CD14-positive monocyte (primary cell): ENCODE measurements around the gene SPNS1. TPM values are rescaled to one million over a fixed set of nuclear protein-coding genes. Genes with fewer than 3 reads are reported as not detected.

Experiments
- DNase-seq, 3 donors: peaks; one replicate each; pipeline ENCODE4 v3.0.0-alpha.2; 2011 to 2022
- H2AFZ ChIP-seq: 2 replicates; pipeline ENCODE4 v1.6.0; 2012; ENCODE audit warnings: mild to moderate bottlenecking, low read depth, low read length, inconsistent platforms; ENCODE audit not compliant: insufficient read depth, poor library complexity, severe bottlenecking
- H3K27ac ChIP-seq, 2 donors: 1 replicate in 1 of 2; 2 replicates in 1 of 2; pipeline ENCODE4 v1.5.1; 2012 to 2013; ENCODE audit warnings: low read length in 2 of 2, control low read depth in 1 of 2, inconsistent platforms in 1 of 2, low read depth in 1 of 2, mild to moderate bottlenecking in 1 of 2
- H3K27me3 ChIP-seq, 2 donors: one replicate each; pipeline versions ENCODE4 v1.6.0 to v1.6.1; 2011 to 2013; ENCODE audit warnings: low read length in 2 of 2; ENCODE audit not compliant: control insufficient read depth in 2 of 2, insufficient read depth in 2 of 2
- H3K36me3 ChIP-seq, 2 donors: replicated peaks in 1 of 2; 1 replicate in 1 of 2; 2 replicates in 1 of 2; pipeline versions ENCODE4 v1.5.1 to v1.6.1; 2012 to 2013; ENCODE audit warnings: low read length in 2 of 2, control low read depth in 1 of 2, inconsistent platforms in 1 of 2, mild to moderate bottlenecking in 1 of 2; ENCODE audit not compliant: insufficient read depth in 2 of 2, control insufficient read depth in 1 of 2
- H3K4me1 ChIP-seq, 2 donors: 1 replicate in 1 of 2; 2 replicates in 1 of 2; pipeline versions ENCODE4 v1.5.1 to v1.6.1; 2012 to 2013; ENCODE audit warnings: low read length in 2 of 2, control low read depth in 1 of 2, inconsistent platforms in 1 of 2, mild to moderate bottlenecking in 1 of 2, moderate library complexity in 1 of 2; ENCODE audit not compliant: insufficient read depth in 2 of 2, control insufficient read depth in 1 of 2
- H3K4me2 ChIP-seq: replicated peaks from 2 replicates; pipeline ENCODE3; 2012; ENCODE audit warnings: low read length, moderate library complexity, mild to moderate bottlenecking; ENCODE audit not compliant: poor library complexity, severe bottlenecking; ENCODE audit errors: extremely low read depth
- H3K4me3 ChIP-seq, 3 experiments: fragments of 200-600 bp in 1 of 3; sonication (generic) in 1 of 3; replicated peaks in 1 of 3; 1 replicate in 2 of 3; 2 replicates in 1 of 3; pipeline ENCODE4 v1.5.1; 2011 to 2013; ENCODE audit warnings: low read length in 3 of 3, mild to moderate bottlenecking in 3 of 3, control low read depth in 2 of 3, low read depth in 2 of 3, inconsistent platforms in 1 of 3, moderate library complexity in 1 of 3
- H3K79me2 ChIP-seq: 2 replicates; pipeline ENCODE4 v1.6.0; 2012; ENCODE audit warnings: mild to moderate bottlenecking, control low read depth, inconsistent platforms, low read length, moderate library complexity; ENCODE audit not compliant: insufficient read depth
- H3K9ac ChIP-seq: 2 replicates; pipeline ENCODE4 v1.6.0; 2017; ENCODE audit warnings: low read length, mild to moderate bottlenecking; ENCODE audit not compliant: insufficient read depth, poor library complexity, severe bottlenecking
- H3K9me3 ChIP-seq, 2 donors: replicated peaks in 1 of 2; 1 replicate in 1 of 2; 2 replicates in 1 of 2; pipeline versions ENCODE4 v1.5.1 to v1.6.1; 2012 to 2013; ENCODE audit warnings: low read length in 2 of 2, control low read depth in 1 of 2; ENCODE audit not compliant: control insufficient read depth in 1 of 2, insufficient read depth in 1 of 2
- H4K20me1 ChIP-seq: 2 replicates; pipeline ENCODE4 v1.6.0; 2012; ENCODE audit warnings: mild to moderate bottlenecking, low read length, control low read depth, moderate library complexity; ENCODE audit not compliant: insufficient read depth
- H3K27ac Mint-ChIP-seq, 7 donors: one replicate each; pipeline ENCODE4 v1.8.0; 2020; ENCODE audit warnings: mild to moderate bottlenecking in 7 of 7, mixed read lengths in 7 of 7, moderate library complexity in 6 of 7, inconsistent platforms in 2 of 7
- H3K27me3 Mint-ChIP-seq, 3 donors: one replicate each; pipeline ENCODE4 v1.8.0; 2021 to 2022; ENCODE audit warnings: low read depth in 3 of 3, mild to moderate bottlenecking in 3 of 3, mixed read lengths in 3 of 3, moderate library complexity in 3 of 3, inconsistent platforms in 1 of 3
- H3K36me3 Mint-ChIP-seq, 2 donors: one replicate each; pipeline ENCODE4 v1.8.0; 2020; ENCODE audit warnings: mixed read lengths in 2 of 2, inconsistent platforms in 1 of 2, mild to moderate bottlenecking in 1 of 2
- H3K4me1 Mint-ChIP-seq: one replicate; pipeline ENCODE4 v1.8.0; 2020; ENCODE audit warnings: mild to moderate bottlenecking, mixed read lengths
- H3K4me3 Mint-ChIP-seq, 2 donors: one replicate each; pipeline ENCODE4 v1.8.0; 2020; ENCODE audit warnings: mild to moderate bottlenecking in 2 of 2, mixed read lengths in 2 of 2, moderate library complexity in 1 of 2
- H3K9me3 Mint-ChIP-seq, 7 donors: one replicate each; pipeline ENCODE4 v1.8.0; 2020 to 2022; ENCODE audit warnings: mixed read lengths in 7 of 7, mild to moderate bottlenecking in 6 of 7, moderate library complexity in 6 of 7, inconsistent platforms in 2 of 7
- CTCF ChIP-seq: fragments of 200-600 bp; IDR thresholded peaks from one replicate; pipeline ENCODE4 v1.8.0; 2022; ENCODE audit warnings: antibody characterized with exemption, mild to moderate bottlenecking
- WGBS: methylation state at CpG from one replicate; pipeline ENCODE4 v1.1.5; 2013; ENCODE audit warnings: missing lambda C conversion rate; ENCODE audit not compliant: insufficient coverage; 5-methylcytosine and 5-hydroxymethylcytosine counted together
- intact Hi-C, 2 donors: fragments of 100-400 bp; cut with micrococcal nuclease; formaldehyde crosslinking; loops; one replicate each; pipeline versions ENCODE4 v1.15.0 to v1.15.1; 2023
- polyA plus RNA-seq, 3 donors: library from polyadenylated mRNA; depleted of rRNA in 1 of 3; unstranded in 2 of 3; stranded (reverse) in 1 of 3; fragments of 300-500 nt in 2 of 3; fragments of >200 nt in 1 of 3; fragmentation: Illumina TruSeq in 2 of 3; gene quantifications; 1 replicate in 2 of 3; 2 replicates in 1 of 3; pipeline ENCODE4 v1.2.3, GENCODE V29; 2012 to 2021

The SPNS1 gene
- polyA plus RNA-seq, 3 donors: 93.4 to 104 (median 97.2) TPM

GRCh38 chr16:28989363-28989762 is 14.8 kb downstream of the SPNS1 start:
- WGBS: 99% methylated on average over 14 of the region's 14 CpGs
- Histone ChIP-seq H4K20me1 (peaks cover under 1% of the 10 kb centered on the region), H3K4me2 (no peak overlapping the region), H3K27me3 (peaks cover 0 to 4% of the 10 kb centered on the region in 2 donors), H3K9me3 (peaks cover 0 to 12% of the 10 kb centered on the region in 2 donors), H2AFZ (no peak overlapping the region), H3K36me3 (peaks cover 37 to 54% of the 10 kb centered on the region in 2 donors), H3K27ac (no peak overlapping the region), H3K4me3 (no peak overlapping the region), H3K79me2 (no peaks in the 10 kb centered on the region), H3K9ac (no peak overlapping the region), H3K4me1 (peaks cover 11 to 13% of the 10 kb centered on the region in 2 donors)
- peaks cover 7 to 12% (median 7%) of the 10 kb centered on the region in 3 donors for H3K27me3 Mint-ChIP-seq
- no peak for TF ChIP-seq CTCF
- intact Hi-C loops: no loop called here
- no peak overlapping the region for H3K4me3 Mint-ChIP-seq
- peaks cover 9 to 20% (median 14%) of the 10 kb centered on the region in 7 donors for H3K9me3 Mint-ChIP-seq
- DNase-seq: no peak
- H3K4me1 Mint-ChIP-seq: peaks cover 7% of the 10 kb centered on the region
- H3K36me3 Mint-ChIP-seq: peaks cover 50 to 61% of the 10 kb centered on the region in 2 donors
- peak overlapping the region in 4 of 7 donors; percentile 44 to 79 (median 56) for H3K27ac Mint-ChIP-seq

- H3K27me3 ChIP-seq: peaks cover 0 to under 1% of the 10 kb centered on the region in 2 donors
- H3K36me3 Mint-ChIP-seq: peaks cover 46 to 56% of the 10 kb centered on the region in 2 donors
- H3K4me1 ChIP-seq: peaks cover under 1 to 2% of the 10 kb centered on the region in 2 donors
- no peak for DNase-seq
- H3K27me3 Mint-ChIP-seq: peaks cover 3 to 11% (median 7%) of the 10 kb centered on the region in 3 donors
- intact Hi-C loops: no loop called here
- WGBS: 98% methylated on average over 5 of the region's 11 CpGs
- H3K27ac Mint-ChIP-seq: peak overlapping the region in 1 of 7 donors; percentile 31
- no peak overlapping the region for H3K9ac ChIP-seq
- peaks cover 0 to 12% of the 10 kb centered on the region in 2 donors for H3K9me3 ChIP-seq
- H3K9me3 Mint-ChIP-seq: peaks cover 9 to 20% (median 14%) of the 10 kb centered on the region in 7 donors
- H3K4me3 ChIP-seq: no peak overlapping the region
- no peaks in the 10 kb centered on the region for H3K79me2 ChIP-seq
- H3K27ac ChIP-seq: no peak overlapping the region
- peaks cover under 1% of the 10 kb centered on the region for H3K4me1 Mint-ChIP-seq
- H4K20me1 ChIP-seq: no peaks in the 10 kb centered on the region
- H3K4me2 ChIP-seq: no peak overlapping the region
- no peak overlapping the region for H3K4me3 Mint-ChIP-seq
- no peak for TF ChIP-seq CTCF
- no peak overlapping the region for H2AFZ ChIP-seq
- peaks cover 36 to 52% of the 10 kb centered on the region in 2 donors for H3K36me3 ChIP-seq
Observed at GRCh38 chr16:28990375-28991040, 15.9 kb downstream of the SPNS1 start.
